GM20000 (cell line): Measurements from ENCODE around the gene CHRNG.

ENCODE experiments used
- DNase-seq: peaks from one replicate; pipeline ENCODE4 v3.0.0; 2012; ENCODE audit warnings: low spot score
- TF ChIP-seq, protein P1 (sequence below): IDR thresholded peaks from 2 replicates; pipeline ENCODE4 v1.5.1; 2012; ENCODE audit warnings: mild to moderate bottlenecking, control low read depth; ENCODE audit errors: extremely low read depth, missing control alignments

The CHRNG gene

DNA sequence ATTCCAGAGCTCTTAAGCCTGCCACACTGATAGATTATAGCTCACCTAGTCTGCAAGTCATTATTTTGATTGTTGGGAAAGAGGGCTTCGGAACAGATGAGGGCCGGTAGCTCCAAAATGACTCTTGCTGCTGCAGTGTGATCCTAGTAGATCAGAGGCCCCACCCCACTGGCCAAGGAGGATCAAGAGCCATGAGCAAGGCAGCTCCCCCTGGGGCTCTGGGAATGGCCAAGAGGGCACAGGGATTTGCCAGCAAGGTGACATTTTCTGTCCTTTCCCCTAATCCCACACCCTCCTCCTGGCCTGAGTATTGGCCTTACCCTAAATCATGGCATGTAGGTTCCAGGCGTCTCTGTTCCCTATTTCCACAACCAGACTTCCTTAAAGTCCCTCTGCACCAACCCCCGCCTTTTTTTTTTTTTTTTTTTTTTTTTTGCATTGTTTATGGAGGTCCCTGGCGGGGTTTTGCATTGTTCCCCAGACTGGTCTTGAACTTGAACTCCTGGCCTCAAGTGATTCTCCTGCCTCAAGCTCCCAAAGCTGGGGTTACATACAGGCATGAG lies 47.5 kb downstream of the CHRNG start:
- DNase-seq, result no peak
- TF ChIP-seq, protein P1, sequence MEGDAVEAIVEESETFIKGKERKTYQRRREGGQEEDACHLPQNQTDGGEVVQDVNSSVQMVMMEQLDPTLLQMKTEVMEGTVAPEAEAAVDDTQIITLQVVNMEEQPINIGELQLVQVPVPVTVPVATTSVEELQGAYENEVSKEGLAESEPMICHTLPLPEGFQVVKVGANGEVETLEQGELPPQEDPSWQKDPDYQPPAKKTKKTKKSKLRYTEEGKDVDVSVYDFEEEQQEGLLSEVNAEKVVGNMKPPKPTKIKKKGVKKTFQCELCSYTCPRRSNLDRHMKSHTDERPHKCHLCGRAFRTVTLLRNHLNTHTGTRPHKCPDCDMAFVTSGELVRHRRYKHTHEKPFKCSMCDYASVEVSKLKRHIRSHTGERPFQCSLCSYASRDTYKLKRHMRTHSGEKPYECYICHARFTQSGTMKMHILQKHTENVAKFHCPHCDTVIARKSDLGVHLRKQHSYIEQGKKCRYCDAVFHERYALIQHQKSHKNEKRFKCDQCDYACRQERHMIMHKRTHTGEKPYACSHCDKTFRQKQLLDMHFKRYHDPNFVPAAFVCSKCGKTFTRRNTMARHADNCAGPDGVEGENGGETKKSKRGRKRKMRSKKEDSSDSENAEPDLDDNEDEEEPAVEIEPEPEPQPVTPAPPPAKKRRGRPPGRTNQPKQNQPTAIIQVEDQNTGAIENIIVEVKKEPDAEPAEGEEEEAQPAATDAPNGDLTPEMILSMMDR, result no peak

DNA sequence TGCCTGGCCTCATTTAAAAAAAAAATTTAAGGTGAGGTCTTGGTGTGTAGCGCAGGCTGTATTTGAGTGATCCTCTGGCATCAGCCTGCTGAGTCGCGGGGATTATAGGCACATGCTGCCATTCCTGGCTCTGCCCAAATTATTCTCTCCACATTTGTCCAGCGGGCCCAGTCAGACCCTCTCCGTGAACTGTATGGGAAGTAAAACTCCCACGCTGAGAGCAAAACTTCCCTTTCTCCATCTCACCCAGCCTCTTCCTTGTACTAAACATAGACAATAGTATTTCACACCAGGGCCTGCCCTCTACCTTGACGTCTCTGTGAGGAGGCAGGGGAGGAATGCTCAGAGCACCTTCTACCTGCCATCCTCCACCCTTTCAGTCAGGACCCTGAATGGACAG lies 48.0 kb downstream of the CHRNG start:
- TF ChIP-seq, protein P1, result no peak
- no peak for DNase-seq

DNA sequence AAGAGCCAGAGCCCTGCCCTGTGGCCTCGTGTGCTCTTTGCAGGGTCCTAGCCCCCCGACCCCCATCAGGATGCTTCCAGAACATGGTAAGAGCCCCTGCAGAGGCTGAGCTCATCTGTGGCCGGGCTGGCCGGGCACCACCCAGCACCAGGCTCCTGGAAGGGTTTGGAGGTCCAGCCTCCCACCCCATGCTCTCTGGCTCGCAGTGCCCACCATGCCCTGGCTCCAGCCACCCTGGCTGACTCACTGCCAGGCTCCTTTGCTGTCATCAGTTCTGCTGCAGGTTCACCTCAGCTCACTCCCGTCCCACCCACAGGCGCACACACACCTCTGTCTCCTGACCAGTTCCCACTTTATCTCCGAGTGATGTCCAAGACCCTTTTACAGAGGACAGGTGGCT lies 48.5 kb downstream of the CHRNG start:
- no peak for DNase-seq

DNA sequence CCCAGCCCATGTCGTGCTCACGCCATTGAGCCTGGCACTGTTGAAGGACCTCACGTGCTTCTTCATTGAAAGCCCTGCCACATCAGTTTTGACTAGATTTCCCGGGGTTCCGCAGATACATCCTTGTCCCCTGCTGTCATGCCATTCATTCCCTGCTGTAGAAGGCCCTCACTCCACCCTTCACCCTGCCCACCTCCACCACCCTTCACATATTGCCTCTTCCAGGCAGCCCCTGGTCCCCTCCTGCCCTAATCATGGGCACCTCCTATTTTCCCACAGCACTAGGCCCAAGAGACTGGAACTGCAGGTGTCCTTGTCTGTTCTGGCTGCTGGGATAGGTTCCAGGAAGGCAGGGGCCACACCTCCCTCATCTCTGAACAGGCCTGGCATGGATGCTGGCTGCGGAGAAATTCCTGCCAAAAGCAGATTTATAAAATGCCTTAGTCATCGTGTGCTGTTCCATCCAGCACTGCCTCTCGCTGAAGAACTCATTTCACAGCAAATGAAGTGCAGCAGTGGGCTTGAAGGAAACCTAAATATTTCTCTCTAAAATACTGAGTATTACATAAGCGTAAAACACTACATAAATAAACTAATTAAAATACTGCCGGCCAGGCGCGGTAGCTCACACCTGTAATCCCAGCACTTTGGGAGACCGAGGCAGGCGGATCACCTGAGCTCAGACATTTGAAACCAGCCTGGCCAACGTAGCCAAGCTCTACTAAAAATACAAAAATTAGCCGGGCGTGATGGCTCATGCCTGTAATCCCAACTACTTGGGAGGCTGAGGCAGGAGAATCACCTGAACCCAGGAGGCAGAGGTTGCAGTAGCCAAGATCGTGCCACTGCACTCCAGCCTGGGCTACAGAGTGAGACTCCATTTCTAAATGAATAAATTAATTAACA lies 49.4 kb downstream of the CHRNG start:
- DNase-seq, result no peak
- TF ChIP-seq, protein P1, result no peak

More for the DNA sequence above, 48.5 kb downstream of the CHRNG start:
- TF ChIP-seq, protein P1, result no peak

DNA sequence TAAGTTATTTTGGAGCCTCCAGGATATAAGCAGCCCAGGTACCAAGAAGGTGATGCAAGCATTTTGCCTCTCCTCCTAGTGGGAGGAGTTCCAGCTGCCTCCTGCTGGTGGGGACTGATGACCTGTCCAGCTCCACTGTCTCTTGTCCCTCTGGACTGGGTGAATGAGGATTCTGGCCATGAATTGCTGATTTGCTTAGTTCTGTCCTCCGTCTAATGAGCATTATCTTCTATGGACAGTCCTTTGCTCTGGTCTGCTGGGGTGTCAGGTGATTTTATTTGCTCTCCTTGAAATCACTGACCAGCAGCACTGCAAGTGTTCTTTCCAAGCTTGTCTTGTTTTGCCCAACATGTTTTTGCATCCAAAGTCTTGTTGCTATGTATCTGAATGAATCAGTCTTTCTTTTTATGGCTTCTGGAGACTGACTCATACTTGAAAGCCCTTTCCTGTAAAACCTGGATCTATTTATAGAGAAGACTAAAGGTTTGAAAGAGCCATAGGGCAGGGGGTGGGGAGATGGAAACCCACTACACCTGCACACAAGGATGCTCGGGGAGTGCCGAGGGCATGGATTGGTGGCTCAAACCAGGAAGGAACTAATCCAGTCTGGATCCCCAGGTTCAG lies 53.4 kb downstream of the CHRNG start:
- TF ChIP-seq, protein P1, result no peak
- DNase-seq, result no peak

DNA sequence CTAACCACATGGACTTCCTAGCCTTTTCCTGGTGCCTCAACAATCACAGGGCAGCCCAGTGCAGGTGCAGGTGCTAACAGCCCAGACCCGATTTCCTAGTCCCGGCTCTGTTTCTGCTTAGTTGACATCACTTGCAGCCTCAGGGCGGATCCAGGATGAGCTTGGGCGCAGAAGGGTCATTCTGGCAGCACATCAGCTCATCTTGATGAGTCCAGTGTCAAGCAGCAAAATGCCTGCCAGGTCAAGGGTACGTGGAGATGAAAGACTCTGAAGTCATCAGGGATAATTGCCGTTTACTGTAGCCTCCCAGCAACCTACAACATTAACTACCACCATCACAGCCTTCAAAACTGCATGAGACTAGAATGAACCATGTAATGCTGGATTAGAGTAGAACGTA lies 54.5 kb downstream of the CHRNG start:
- DNase-seq, result no peak
- TF ChIP-seq, protein P1, result no peak
